HG02623 (cell line): ENCODE data around the gene FAM3B.
"Not testable (repeated sequence)": the region's sequence is repeated elsewhere in the genome, so short reads cannot be mapped to it uniquely, and the experiment has no call there.

Source experiments
- ATAC-seq: cut with Tn5 transposase; IDR thresholded peaks from one replicate; pipeline ENCODE4 v1.9.1; 2021; ENCODE audit warnings: moderate library complexity; ENCODE audit not compliant: unreplicated experiment

The FAM3B gene, protein sequence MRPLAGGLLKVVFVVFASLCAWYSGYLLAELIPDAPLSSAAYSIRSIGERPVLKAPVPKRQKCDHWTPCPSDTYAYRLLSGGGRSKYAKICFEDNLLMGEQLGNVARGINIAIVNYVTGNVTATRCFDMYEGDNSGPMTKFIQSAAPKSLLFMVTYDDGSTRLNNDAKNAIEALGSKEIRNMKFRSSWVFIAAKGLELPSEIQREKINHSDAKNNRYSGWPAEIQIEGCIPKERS

DNA sequence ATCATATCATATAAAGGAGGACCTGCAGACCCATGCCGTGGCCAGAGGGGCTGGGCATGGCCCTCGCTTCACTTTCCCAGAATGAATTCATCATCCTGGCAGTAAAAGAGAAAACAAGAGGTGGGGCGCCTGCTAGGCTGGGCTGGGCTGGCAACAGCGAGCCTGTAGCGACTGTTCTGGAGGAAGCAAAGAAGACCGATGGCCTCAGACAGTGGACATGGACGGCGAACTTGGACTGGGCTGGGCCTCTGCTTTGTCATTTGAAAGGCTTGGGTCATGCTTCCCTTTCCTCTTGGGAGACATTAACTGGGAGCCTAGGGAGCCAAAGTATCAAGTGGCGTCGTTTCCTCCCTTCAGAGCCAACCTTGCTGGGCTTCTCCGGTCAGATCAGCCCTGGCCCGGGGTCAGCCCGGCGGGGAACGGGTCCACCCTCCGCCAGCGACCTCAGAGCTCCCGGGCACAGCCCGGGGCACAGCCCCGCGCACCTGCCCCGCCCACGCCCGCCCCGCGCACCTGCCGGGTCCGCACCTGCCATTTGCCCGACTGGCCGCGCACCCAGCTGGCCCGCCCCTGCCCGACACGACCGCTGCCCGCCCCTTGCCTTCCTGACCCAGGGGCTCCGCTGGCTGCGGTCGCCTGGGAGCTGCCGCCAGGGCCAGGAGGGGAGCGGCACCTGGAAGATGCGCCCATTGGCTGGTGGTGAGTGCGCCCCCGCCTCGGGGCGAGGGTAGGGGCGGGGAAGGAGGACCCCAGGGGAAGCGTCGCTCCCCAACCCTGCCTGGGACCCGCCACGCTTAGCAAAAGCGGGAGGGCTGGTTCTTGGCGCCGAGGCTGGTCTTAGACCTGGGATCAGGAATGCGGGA lies at the start of gene FAM3B:
Gene FAM3B, plus strand, starts transcription at position 602 of the 863 bp plus-strand sequence. Its CDS starts 79 bp downstream, at position 681.
- no peak for ATAC-seq

DNA sequence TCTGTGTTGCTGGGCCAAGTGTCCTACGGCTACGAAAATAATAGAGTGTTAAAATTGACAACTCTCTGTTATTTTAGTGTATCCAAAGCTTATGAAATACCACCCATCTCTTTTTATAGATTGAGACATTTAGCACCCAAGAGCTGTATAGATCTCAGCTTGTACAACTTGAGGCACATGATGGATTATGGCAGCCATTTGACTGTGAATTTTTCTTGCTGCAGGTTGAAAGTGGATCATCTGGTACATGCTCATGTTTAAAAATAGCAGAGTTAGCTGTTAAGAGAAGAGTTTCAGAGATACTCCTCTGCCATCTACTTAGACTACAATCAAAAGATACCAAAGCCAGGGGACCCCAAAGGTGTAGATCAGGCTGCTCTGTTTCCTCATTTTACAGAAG lies 49.3 kb upstream of the FAM3B start:
- no peak for ATAC-seq

- no peak for ATAC-seq
Observed at GRCh38 chr21:41269535-41269934, 47.1 kb upstream of the FAM3B start.

GRCh38 chr21:41277196-41277595 lies 39.4 kb upstream of the FAM3B start:
- no peak for ATAC-seq

DNA sequence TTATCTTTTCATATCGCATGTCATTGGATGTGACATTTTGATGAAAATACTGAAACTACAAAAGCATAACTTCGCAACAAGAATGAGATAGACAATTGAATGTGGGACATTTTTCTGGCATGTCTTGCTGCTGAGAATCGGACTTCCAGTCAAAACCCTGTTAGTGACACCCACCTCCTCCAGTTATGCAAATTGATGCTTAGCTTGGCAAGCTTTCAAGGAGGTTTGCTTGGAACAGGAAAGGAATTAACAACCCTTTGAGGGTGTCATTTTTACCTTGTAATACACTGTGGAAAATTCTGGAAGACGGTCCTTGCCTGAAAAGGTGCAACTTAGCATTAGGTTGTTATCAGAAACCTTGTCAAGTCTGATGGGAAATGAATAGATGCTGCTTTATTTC lies 38.8 kb upstream of the FAM3B start:
- no peak for ATAC-seq

DNA sequence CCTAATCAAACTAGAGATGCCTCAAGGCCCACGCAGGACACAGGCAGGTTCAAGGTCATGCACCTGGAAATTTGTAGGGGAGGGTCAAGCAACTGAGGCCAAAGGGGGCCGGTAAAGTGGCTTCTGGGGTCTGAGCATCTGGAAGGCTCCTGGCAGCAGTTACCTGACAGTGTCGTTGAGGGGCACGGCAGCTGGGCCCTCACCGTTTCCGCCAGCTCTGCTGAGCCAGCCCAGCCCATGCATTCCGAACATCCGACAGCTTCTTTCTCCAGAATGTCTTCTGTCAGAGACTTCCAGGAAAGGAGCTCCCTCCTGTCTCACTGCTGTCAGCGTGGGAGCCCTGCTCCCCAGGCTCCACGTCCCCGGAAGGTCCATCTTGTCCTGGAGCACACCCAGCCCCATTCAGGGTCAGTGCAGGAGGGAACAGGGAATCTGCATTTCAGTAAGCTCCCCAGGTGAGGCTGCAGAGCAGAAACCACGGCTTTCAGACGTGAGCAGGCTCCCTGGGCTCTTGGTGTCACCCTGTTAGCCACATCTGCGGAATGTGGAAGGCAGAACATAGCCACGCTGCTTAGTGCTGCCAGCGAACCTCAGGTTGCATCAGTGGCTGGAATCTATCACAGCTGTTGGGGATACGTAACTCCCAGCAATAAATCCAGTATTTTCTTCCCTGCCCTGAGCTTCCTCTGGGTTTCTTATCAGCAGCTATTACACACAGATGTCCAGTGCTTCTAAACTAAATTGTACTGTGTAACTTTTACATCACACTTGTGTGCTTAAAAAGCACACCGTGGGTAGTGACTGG lies 36.3 kb upstream of the FAM3B start:
- no peak for ATAC-seq

- ATAC-seq = no peak
Observed at GRCh38 chr21:41282412-41282811, 34.2 kb upstream of the FAM3B start.

DNA sequence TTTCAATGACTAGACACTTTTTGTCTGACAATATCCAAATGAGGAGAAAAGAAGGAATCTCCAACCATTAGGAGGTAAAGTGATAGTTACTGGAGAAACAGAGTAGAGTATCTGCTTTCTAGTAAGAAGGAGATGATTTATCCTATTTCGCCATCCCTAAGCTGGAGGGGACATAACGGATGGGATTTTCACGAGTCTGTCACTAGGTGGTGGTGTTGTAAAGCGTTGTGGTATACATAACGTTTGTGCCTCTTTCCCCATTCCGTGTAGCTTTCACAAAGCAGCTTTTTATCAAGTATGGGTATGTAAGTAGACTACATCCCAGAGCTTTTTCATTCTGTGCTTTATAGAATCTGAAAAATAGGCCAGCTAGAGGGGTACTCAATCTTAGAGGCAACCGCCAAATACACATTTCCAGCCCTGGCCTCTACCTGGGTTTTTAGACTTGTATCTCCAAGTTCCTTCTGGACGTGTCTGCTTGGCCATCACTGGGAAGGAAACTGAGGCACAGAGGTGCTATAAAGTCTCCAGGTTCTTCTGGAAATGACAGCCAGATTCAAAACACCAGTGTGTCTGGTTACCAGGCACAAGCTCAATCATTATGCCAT lies 33.3 kb upstream of the FAM3B start:
- ATAC-seq = no peak

DNA sequence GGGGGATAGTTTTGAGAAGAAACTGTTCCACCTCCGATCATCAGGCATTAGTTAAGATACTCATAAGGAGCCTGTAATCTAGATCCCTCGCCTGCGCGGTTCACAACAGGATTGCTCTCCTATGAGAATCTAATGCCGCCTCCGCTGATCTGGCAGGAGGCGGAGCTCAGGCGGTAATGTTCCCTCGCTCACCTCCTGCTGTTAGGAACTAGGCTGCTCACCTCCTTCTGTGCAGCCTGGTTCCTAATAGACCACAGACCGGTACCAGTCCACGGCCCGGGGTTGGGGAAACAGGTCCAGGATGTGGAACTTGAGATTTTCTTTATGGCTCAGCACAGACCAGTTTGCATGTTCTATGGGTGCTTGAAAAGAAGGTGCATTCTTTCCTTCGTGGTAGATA lies 27.2 kb upstream of the FAM3B start:
- ATAC-seq = no peak

DNA sequence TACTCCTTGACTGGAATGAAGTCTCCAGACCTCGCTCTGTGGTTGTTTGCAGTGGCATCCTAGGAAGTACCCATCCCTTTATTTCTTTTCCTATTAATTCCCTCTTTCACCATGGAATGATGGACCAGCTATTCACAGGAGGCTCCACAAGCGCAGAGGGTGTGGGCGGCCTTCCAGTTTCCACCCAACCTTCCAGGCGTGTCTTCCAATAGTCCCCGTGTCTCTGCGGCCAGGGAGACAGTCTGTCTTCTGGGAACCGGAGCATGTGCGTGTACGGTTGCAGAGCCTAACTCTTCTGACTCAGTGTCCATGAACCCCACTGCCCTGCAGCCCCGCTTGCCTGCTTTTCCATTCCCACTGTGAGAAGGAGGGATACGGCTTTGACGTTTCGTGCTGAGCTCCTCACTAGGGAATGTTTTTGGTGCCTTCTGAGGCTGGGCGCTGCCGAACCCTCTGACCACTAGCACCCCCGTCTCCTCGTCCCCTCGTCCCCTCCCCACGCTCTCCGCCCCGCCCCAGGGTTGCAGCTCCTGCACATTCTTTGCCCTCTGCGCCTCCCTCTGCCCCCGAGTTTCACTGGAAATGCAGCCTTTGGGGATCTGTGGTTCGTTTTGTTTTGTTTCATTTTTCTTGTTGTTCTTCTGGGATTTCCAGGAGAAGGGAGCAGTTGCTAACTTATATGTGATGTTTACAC lies 26.3 kb upstream of the FAM3B start:
- no peak for ATAC-seq

DNA sequence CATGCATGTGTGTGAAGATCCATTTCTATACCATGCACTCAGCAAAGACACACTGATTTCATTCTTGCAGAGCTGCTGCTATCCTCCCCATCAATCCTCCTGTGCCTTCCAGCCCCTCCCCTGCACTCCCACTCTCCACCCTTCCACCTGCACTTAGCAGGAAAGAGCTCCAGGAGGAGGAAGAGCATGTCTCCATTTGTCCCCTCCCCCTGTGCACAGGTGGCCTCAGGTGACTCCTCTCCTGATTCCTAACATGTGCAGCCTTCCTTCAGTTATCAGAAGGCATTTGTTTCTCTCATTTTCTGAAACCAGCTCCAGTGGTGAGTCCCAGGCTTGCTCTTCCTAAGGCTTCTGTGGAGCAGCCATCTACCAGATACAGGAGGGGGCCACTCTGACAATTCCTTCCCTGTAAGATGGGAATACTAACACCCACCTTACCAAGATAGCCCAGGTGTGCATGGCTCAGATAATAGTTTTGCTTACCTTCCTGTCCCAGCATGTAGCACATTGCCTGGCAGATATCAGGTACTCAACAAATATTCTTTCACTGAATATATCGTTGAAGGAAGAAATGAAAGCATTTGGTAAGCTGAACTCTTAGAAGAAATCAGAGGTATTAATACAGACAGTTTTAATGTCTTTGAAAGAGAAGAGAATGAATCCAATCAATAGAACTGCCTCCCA lies 21.9 kb upstream of the FAM3B start:
- no peak for ATAC-seq

- ATAC-seq = no peak
Observed at GRCh38 chr21:41295721-41296254, 20.8 kb upstream of the FAM3B start.

DNA sequence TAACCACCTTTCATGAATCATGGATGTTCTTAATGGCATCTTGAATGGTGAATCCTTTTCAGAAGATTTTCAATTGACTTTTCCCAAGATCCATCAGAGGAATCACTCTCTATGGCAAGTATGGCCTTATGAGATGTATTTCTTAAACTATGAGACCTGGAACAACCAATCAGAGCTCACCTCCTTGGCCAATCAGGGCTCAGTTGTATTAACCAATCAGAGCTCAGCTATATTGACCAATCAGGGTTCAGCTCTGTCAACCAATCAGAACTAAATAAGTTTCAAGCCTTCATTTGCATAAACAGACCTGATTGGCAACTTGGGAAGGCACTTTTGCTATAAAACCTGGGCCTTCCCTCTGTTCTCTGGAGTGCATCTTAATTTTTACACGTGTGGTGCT lies 13.6 kb upstream of the FAM3B start:
- ATAC-seq = no peak

- no peak for ATAC-seq
Observed at GRCh38 chr21:41304068-41304720, 12.4 kb upstream of the FAM3B start.

DNA sequence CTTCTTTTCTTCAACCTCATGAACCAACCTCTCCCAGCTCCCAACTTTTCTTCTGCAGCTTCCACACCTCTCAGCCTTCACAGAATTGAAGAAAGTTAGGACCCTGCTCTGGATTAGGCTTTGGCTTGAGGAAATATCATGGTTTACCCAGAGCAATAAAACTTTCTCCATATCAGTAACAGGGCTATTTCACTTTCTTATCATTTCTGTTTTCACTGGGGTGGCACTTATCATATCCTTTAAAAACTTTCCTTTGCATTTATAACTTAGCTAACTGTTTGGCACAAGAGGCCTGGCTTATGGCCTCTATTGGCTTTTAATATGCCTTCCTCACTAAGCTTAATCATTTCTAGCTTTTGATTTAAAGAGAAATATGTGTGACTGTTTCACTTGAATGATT lies 9.4 kb upstream of the FAM3B start:
- ATAC-seq = no peak

DNA sequence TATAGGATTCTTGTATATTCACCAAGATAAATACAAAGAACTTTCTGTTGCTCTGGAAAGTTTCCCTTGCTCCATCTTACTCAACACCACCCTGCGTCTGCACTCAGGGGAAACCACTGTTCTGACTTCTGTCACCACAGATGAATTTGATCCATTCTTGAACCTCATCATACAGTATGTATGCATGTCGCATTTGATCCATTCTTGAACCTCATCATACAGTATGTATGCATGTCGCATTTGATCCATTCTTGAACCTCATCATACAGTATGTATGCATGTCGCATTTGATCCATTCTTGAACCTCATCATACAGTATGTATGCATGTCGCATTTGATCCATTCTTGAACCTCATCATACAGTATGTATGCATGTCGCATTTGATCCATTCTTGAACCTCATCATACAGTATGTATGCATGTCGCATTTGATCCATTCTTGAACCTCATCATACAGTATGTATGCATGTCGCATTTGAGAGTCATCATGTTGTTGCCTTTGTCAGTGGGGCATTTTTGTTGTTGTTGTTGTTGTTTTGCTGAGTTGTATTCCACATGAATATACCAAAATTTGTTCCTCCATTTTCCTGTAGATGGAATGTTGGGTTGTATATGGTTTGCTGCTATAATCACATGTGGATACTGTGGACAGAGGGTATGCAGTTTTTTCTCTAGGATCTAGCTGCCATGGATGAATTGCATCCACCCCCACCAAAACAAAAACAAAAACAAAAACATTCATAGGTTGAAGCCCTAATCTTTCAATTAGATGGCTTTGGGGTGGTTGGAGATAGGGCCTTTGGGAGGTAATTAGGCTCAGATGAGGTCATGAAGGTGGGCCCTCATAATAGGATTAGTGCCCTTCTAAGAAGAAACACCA lies 3.1 kb upstream of the FAM3B start:
- not testable (repeated sequence) for ATAC-seq

DNA sequence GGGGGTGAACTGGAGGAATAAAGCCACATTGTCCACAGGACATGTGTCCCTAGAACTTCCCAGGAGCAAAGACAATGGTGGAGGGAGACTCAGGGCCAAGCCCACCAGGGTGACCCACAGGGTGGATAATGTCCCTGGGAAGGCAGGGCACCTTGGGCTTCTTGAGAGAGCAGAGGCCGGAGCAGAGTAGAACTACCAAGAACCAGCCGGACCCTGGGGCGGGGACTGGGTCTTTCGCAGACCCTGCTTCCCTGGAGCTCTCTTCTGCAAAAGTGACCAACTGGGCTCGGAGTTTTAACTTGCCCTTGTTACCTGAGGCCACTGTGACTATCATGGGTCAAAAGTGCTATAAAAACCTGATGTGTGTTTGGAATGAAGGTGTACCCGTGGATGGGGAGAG lies 875 bp upstream of the FAM3B start:
- ATAC-seq = no peak

DNA sequence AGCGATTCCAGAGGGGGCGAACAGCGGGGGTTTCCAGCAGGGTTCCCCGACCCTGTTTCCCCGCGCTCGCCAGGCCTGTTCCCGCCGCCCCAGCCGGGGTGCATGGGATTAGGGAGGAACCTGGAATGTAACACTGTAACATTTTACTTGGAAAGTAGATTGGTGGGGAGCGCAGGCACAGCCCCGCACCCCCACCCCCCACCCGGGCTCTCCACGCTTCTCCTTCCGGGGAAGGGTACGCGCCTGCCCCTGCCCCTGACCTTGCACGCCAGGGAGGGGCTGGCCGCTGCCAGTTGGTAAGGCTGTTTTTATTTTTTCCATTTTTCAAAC lies 427 bp downstream of the FAM3B start:
- ATAC-seq = no peak
